Astrocyte (in vitro differentiated cells and primary cell): ENCODE measurements around the gene NPFF. TPM values are rescaled to one million over a fixed set of nuclear protein-coding genes. Genes with fewer than 3 reads are reported as not detected.

Experiments
- DNase-seq: peaks from one replicate; pipeline ENCODE4 v3.0.0-alpha.2; 2010; ENCODE audit warnings: low read depth
- FAIRE-seq: peaks from 2 replicates; lab custom pipeline; 2011; peaks lifted over from hg19 to GRCh38; lab: Jason Lieb, UNC
- H2AFZ ChIP-seq: 2 replicates; pipeline ENCODE4 v1.6.0; 2012; ENCODE audit warnings: low read depth, low read length, inconsistent platforms
- H3K27ac ChIP-seq: 2 replicates; pipeline ENCODE4 v1.5.1; 2011; ENCODE audit warnings: low read depth, low read length, inconsistent platforms
- H3K27me3 ChIP-seq: 2 replicates; pipeline ENCODE4 v1.6.0; 2011; ENCODE audit warnings: low read length, inconsistent platforms; ENCODE audit not compliant: insufficient read depth
- H3K36me3 ChIP-seq: 2 replicates; pipeline ENCODE4 v1.5.1; 2011; ENCODE audit warnings: low read length, inconsistent platforms; ENCODE audit not compliant: insufficient read depth
- H3K4me1 ChIP-seq: 2 replicates; pipeline ENCODE4 v1.5.1; 2011; ENCODE audit warnings: low read length, inconsistent platforms; ENCODE audit not compliant: insufficient read depth
- H3K4me2 ChIP-seq: 2 replicates; pipeline ENCODE4 v1.6.0; 2012; ENCODE audit warnings: low read length, inconsistent platforms
- H3K4me3 ChIP-seq: 2 replicates; pipeline ENCODE4 v1.5.1; 2011; ENCODE audit warnings: low read depth, mild to moderate bottlenecking, low read length, inconsistent platforms; ENCODE audit not compliant: insufficient read depth
- H3K79me2 ChIP-seq: 2 replicates; pipeline ENCODE4 v1.6.0; 2012; ENCODE audit warnings: mild to moderate bottlenecking, low read length, inconsistent platforms; ENCODE audit not compliant: insufficient read depth
- H3K9ac ChIP-seq: 2 replicates; pipeline ENCODE4 v1.6.0; 2012; ENCODE audit warnings: mild to moderate bottlenecking, low read length, inconsistent platforms
- H3K9me3 ChIP-seq: 2 replicates; pipeline ENCODE4 v1.5.1; 2012; ENCODE audit warnings: low read depth, mild to moderate bottlenecking, low read length, inconsistent platforms; ENCODE audit not compliant: insufficient read depth
- H4K20me1 ChIP-seq: 2 replicates; pipeline ENCODE4 v1.6.0; 2012; ENCODE audit warnings: low read length, inconsistent platforms; ENCODE audit not compliant: insufficient read depth
- H3K27ac Mint-ChIP-seq: one replicate; pipeline ENCODE4 v1.8.0; 2021; ENCODE audit warnings: mild to moderate bottlenecking, mixed read lengths; ENCODE audit not compliant: unreplicated experiment
- H3K27me3 Mint-ChIP-seq: one replicate; pipeline ENCODE4 v1.8.0; 2021; ENCODE audit warnings: low read depth, mixed read lengths; ENCODE audit not compliant: unreplicated experiment
- H3K36me3 Mint-ChIP-seq: one replicate; pipeline ENCODE4 v1.8.0; 2021; ENCODE audit warnings: low read depth, mixed read lengths; ENCODE audit not compliant: unreplicated experiment
- H3K4me1 Mint-ChIP-seq: one replicate; pipeline ENCODE4 v1.8.0; 2021; ENCODE audit warnings: low read depth, mixed read lengths; ENCODE audit not compliant: unreplicated experiment
- H3K4me3 Mint-ChIP-seq: one replicate; pipeline ENCODE4 v1.8.0; 2021; ENCODE audit warnings: mild to moderate bottlenecking, moderate library complexity, mixed read lengths; ENCODE audit not compliant: unreplicated experiment
- H3K9me3 Mint-ChIP-seq: one replicate; pipeline ENCODE4 v1.8.0; 2021; ENCODE audit warnings: mild to moderate bottlenecking, mixed read lengths; ENCODE audit not compliant: unreplicated experiment
- EZH2 ChIP-seq: IDR thresholded peaks from 2 replicates; pipeline ENCODE4 v1.6.1; 2012; ENCODE audit warnings: mild to moderate bottlenecking, low read length, inconsistent platforms; ENCODE audit not compliant: insufficient read depth
- total RNA-seq: library from RNA; stranded (reverse); gene quantifications from 2 replicates; pipeline ENCODE4 v1.2.1, GENCODE V29; 2021
- TF ChIP-seq, protein P1 (sequence below): IDR thresholded peaks from 2 replicates; pipeline ENCODE4 v1.5.1; 2011; ENCODE audit warnings: low read depth, mild to moderate bottlenecking, inconsistent platforms, low read length, moderate library complexity; ENCODE audit not compliant: insufficient read depth

Gene NPFF
- total RNA-seq, 1 donor from 2014 or later, result not detected

- H4K20me1 ChIP-seq, result peaks cover 25% of the 10 kb centered on the region
- peak overlapping the region; percentile 75 for H3K9ac ChIP-seq
- TF ChIP-seq, protein P1, sequence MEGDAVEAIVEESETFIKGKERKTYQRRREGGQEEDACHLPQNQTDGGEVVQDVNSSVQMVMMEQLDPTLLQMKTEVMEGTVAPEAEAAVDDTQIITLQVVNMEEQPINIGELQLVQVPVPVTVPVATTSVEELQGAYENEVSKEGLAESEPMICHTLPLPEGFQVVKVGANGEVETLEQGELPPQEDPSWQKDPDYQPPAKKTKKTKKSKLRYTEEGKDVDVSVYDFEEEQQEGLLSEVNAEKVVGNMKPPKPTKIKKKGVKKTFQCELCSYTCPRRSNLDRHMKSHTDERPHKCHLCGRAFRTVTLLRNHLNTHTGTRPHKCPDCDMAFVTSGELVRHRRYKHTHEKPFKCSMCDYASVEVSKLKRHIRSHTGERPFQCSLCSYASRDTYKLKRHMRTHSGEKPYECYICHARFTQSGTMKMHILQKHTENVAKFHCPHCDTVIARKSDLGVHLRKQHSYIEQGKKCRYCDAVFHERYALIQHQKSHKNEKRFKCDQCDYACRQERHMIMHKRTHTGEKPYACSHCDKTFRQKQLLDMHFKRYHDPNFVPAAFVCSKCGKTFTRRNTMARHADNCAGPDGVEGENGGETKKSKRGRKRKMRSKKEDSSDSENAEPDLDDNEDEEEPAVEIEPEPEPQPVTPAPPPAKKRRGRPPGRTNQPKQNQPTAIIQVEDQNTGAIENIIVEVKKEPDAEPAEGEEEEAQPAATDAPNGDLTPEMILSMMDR, result no peak
- TF ChIP-seq EZH2, result no peak
- Mint-ChIP-seq H3K27ac (peak overlapping the region; percentile 75), H3K4me3 (peak overlapping the region; percentile 82), H3K27me3 (no peaks in the 10 kb centered on the region), H3K36me3 (peaks cover 5% of the 10 kb centered on the region), H3K4me1 (peaks cover 27% of the 10 kb centered on the region), H3K9me3 (no peaks in the 10 kb centered on the region)
- peak overlapping the region; percentile 23 for H3K27ac ChIP-seq
- no peaks in the 10 kb centered on the region for H3K27me3 ChIP-seq
- peak overlapping the region; percentile 53 for H3K4me3 ChIP-seq
- H3K36me3 ChIP-seq, result no peaks in the 10 kb centered on the region
- no peaks in the 10 kb centered on the region for H3K9me3 ChIP-seq
- peak overlapping the region; percentile 48 for H2AFZ ChIP-seq
- H3K79me2 ChIP-seq, result peaks cover 43% of the 10 kb centered on the region
- FAIRE-seq, result no peak
- peaks cover 16% of the 10 kb centered on the region for H3K4me1 ChIP-seq
- H3K4me2 ChIP-seq, result peak overlapping the region; percentile 87
- DNase-seq, result no peak
Measured at GRCh38 chr12:53493610-53494391, 13.5 kb downstream of the NPFF start.

- Mint-ChIP-seq H3K4me3 (peak overlapping the region; percentile 82), H3K4me1 (peaks cover 27% of the 10 kb centered on the region), H3K27me3 (no peaks in the 10 kb centered on the region), H3K36me3 (peaks cover 7% of the 10 kb centered on the region), H3K27ac (peak overlapping the region; percentile 92), H3K9me3 (no peaks in the 10 kb centered on the region)
- H2AFZ ChIP-seq, result peak overlapping the region; percentile 74
- FAIRE-seq (no peak), DNase-seq (peak; percentile 78)
- H3K27ac ChIP-seq, result peak overlapping the region; percentile 59
- peaks cover 11% of the 10 kb centered on the region for H3K4me1 ChIP-seq
- no peak for TF ChIP-seq EZH2
- TF ChIP-seq, protein P1, result no peak
- peak overlapping the region; percentile 53 for H3K4me3 ChIP-seq
- H3K79me2 ChIP-seq, result peaks cover 36% of the 10 kb centered on the region
- peaks cover 20% of the 10 kb centered on the region for H4K20me1 ChIP-seq
- peak overlapping the region; percentile 87 for H3K4me2 ChIP-seq
- H3K27me3 ChIP-seq, result no peaks in the 10 kb centered on the region
- peak overlapping the region; percentile 75 for H3K9ac ChIP-seq
- no peaks in the 10 kb centered on the region for H3K36me3 ChIP-seq
- H3K9me3 ChIP-seq, result no peaks in the 10 kb centered on the region
Measured at GRCh38 chr12:53492830-53493609, 14.3 kb downstream of the NPFF start.
